NCI-H1436 (cell line): ENCODE measurements around the gene SWT1.
"Not testable (repeated sequence)": the region's sequence is repeated elsewhere in the genome, so short reads cannot be mapped to it uniquely, and the experiment has no call there.

Source experiments
- DNase-seq: peaks from one replicate; lab custom pipeline; 2025; lab: John Stamatoyannopoulos, UW

Gene SWT1

DNA sequence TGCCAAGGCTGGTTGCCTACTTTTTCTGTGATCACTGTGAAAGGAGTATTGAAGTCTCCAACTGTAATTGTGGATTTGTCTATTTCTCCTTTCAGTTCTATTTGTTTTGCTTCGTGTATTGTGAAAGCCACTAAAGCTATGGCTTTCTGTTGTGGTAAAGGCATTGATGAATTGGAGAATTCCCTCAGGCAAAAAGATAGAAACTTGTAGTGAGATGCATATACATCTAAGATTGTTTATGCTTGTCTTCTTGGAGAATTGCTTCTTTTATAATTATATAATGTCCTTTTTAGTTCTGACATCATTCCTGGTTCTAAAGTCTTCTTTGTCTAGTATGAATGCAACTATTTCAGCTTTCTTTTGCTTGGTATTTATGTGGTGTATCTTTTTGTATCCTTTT is 36.8 kb downstream of the SWT1 start:
- DNase-seq = no peak

DNA sequence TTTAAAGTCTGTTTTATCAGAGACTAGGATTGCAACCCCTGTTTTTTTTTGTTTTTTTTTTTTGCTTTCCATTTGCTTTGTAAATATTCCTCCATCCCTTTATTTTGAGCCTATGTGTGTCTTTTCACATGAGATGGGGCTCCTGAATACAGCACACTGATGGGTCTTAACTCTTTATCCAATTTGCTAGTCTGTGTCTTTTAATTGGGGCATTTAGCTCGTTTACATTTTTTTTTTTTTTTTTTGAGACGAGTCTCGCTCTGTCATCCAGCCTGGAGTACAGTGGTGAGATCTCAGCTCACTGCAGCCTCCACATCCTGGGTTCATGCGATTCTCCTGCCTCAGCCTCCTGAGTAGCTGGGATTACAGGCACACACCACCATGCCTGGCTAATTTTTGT is 41.7 kb downstream of the SWT1 start:
- not testable (repeated sequence) for DNase-seq

DNA sequence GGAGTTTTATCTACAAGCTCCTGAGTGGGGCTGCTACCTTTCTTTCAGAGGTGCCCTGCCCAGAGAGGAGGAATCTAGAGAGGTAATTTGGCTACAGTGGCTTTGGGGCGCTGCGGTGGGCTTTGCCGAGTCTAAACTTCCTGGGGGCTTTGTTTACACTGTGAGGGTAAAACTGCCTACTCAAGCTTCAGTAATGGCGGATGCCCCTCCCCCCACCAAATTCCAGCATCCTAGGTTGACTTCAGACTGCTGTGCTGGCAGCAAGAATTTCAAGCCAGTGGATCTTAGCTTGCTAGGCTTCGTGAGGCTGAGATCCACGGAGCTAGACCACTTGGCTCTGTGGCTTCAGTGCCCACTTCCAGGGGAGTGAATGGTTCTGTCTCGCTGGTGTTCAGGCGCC is 43.9 kb downstream of the SWT1 start:
- DNase-seq = no peak

DNA sequence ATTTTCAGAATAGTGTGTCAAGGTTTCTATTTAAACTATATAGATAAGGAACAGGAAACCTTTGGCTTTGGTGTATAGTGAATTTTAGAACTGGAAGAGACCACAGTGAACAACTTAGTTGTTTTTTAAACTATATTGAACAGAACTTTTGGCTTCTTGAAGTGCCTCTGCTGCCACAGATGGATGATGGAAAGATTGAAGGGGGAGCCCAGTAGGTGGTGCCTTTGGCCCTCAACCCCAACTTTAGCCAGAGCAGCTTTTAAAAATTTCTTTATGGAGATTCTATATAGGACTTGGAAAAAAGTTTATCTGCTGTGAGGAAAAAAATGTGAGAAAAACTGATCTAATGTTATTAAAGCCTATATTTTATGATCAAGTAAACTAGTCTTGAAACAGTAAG is 50.2 kb downstream of the SWT1 start:
- DNase-seq = no peak

DNA sequence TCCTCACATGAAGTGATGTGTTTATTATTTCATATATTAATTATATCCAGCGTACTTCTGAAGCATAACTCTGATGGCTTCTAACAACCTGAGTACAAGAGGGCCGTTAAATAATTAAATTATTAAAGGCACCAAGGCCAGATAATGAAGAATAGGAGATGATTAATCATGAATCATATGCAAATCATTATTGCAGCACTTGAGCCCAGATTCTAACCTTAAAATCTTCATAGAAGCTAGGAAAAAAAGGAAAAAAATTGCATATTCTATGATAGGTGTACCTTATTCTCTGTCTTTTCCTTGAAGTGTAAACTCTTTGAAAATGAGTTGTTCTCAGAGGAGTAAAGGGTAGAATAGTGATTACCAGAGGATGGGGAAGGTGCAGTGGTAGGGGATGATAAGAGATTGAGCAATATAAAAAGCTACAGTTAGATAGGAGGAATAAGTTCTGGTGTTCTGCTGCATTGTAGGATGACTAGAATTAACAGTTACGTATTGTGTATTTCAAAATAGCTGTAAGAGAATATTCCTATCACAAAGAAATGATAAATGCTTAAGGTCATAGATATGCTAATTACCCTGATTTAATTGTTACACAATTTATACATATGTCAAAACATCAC is 51.1 kb downstream of the SWT1 start:
- DNase-seq = no peak

DNA sequence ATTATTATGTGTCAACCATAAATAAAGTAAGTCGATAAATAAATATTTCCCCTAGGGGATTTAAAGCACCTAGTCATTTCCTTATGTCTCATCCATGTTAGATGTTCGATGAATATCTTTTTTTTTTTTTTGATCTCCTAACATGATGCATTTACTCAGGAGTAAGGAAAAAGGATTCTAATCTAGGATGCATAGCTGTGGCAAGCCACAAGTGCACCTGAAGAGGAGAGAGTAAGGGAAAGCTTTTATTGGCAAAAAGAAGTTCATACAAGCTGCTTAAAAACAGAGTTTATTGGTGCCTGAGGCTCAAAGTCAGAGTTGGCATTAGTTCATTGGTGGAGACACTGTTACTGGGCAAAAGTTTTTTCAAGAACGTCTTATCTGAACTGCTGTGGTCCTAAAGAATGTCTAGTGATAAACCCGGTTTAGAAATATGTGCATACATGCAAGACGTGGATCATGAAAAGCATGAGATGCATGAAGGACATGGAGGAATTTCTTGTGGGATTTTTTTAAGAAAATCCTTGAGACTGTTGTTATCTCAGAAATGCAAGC is 51.7 kb downstream of the SWT1 start:
- no peak for DNase-seq

DNA sequence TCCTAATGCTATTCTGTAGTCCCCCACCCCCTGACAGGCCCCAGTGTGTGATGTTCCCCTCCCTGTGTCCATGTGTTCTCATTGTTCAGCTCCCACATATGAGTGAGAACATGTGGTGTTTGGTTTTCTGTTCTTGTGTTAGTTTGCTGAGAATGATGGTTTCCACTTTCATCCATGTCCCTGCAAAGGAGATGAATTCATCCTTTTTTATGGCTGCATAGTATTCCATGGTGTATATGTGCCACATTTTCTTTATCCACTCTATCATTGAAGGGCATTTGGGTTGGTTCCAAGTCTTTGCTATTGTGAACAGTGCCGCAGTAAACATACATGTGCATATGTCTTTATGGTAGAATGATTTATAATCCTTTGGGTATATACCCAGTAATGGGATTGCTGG is 52.4 kb downstream of the SWT1 start:
- DNase-seq = not testable (repeated sequence)

DNA sequence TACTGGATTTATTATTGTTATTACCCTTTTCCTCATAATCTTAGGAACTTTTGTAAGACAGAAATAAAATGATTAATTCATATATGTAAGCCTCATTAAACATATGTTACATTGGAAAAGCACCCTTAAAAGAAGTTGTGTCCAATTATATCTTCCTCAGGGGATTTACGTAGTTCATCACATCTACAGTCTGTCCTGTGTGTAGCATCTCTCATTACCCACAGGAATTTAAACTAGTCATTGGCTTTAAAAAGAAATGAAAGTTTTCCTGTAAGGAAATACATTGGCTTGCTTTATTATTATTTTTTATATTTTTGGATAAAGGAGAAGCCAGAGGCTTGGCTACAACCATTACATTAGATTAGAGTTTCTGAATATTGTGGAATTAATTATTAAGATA is 56.1 kb downstream of the SWT1 start:
- no peak for DNase-seq

DNA sequence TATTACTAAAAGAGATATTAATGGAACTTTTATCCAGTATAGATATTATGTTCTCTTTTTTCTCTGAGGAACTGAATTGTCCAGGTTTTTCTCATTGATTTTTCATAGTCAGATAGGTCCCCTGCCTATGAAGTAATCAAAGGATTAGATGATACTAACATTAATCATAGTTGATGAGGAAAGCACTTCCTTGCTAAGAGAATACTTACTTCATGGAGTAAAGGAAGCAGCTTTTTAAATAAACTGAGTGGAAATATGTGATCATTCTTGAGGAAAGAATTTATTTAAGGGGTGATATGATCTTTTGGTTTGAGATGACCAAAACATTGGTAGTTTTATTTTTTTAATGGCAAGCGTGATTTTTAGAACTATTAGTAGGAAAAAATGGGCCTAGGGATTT is 58.9 kb downstream of the SWT1 start:
- DNase-seq = no peak

DNA sequence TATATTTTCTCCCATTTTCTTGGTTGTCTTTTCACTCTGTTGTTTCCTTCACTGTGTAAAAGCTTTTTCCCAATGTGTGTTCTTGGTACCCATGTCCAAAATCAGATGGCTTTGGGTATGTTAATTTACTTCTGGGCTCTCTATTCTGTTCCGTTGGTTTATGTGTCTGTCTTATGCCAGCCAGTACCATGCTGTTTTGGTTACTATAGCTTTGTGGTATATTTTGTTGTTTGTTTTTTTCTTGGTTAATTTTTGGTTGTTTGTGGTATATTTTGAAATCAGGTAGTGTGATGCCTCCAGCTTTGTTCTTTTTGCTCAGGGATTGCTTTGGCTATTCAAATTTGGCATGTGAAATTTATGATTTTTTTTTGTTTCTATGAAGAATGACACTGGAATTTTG is 67.2 kb downstream of the SWT1 start:
- no peak for DNase-seq

DNA sequence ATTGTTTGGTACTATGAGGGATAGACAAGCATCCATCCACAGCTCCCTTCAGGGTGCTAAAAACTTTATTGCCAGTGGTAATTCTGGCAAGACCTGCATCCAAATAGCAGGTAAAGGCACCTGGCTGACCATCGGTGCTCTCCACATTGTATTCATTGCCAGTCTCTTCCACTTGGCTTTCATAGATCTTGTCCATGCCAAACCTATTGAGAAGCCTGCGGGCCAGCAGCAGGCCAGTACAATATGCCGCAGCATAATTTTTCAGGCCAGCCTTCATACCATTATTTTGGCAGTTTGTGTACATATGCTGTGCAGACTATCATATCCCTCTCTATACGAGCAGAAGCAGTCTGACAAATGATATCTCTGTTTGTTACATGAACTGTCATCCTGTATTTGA is 70.2 kb downstream of the SWT1 start:
- no peak for DNase-seq

DNA sequence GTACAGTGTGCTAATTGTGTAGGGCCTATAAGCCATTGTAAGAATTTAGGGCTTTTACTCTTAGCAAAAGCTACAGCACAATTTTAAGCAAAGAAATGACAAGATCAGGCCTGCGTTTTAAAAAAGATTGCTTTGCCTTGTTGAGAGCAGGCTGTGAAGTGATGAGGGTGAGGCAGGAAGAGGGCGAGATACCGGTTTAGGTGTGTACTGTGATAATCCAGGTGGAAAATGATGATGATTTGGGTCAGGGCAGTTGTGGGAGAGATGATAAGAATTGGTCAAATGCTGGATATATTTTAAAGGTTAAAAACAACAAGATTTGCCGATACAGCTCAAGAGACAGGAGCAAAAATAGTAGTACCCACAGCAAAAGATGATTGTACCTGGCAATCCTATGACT is 72.0 kb downstream of the SWT1 start:
- no peak for DNase-seq

DNA sequence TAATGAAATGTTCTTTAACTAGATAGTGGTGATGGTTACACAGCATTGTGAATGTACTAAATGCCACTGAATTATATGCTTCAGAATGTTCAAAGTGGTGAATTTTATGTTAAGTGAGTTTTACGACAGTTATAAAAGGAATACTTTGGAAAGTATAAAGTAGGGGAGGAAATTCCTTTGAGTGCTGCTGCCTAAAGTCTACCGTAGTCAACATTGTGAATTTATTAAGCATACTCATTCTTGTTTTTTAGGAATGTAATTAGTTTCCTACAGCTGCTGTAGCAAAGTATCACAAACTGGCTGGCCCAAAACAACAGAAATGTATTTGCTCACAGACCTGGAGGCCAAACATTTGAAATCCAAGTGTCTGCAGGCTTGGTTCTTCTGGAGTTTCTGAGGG is 73.0 kb downstream of the SWT1 start:
- DNase-seq = no peak

DNA sequence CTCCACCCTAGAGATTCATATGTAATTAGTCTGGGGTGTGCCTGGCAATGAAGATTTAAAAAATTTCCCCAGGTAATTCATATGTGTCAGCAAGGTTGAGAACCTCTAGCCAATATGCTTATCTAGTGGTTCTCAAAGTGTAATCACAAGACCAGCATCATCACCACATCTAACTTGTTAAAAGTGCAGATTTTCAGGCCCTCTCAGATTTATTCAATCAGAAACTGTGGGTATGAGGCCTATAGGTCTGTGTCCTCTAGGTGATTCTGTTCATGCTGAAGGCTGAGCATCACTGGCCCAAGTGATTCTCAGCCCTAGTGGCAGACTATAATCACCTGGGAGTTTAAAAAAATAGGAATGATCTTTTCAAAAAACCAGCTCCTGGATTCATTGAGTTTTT is 75.9 kb downstream of the SWT1 start:
- no peak for DNase-seq

DNA sequence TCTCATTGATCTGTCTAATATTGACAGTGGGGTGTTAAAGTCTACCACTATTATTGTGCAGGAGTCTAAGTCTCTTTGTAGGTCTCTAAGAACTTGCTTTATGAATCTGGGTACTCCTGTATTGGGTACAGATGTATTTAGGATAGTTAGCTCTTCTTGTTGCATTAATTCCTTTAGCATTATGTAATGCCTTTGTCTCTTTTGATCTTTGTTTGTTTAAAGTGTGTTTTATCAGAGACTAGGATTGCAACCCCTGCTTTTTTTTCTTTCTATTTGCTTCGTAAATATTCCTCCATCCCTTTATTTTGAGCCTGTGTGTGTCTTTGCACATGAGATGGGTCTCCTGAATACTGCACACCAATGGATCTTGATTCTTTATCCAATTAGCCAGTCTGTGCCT is 77.2 kb downstream of the SWT1 start:
- DNase-seq = not testable (repeated sequence)

DNA sequence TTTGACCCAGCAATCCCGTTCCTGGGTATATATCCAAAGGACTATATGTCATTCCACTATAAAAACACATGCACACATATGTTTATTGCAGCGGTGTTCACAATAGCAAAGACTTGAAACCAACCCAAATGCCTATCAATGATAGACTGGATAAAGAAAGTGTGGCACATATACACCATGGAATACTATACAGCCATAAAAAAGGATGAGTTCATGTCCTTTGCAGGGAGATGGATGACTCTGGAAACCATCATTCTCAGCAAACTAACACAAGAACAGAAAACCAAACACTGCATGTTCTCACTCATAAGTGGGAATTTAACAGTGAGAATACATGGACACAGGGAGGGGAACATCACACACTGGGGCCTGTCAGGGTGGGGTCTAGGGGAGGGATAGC is 80.2 kb downstream of the SWT1 start:
- DNase-seq = not testable (repeated sequence)

DNA sequence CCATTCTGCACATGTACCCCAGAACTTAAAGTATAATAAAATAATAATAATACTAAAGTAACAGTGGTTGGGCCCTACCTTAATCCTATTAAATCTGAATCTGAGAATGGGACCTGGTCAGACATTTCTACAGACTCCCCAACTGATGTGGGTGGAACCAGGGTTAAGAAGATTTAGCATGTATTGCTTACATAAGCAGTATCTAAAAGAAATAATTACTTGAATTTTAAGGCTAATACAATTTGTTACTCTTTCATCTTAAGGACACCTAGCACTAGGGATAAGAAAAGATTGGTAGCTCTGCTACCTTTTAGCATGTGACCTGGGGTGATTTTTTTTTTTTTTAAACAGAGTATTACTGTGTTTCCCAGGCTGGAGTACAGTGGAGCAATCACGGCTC is 80.7 kb downstream of the SWT1 start:
- DNase-seq = no peak

DNA sequence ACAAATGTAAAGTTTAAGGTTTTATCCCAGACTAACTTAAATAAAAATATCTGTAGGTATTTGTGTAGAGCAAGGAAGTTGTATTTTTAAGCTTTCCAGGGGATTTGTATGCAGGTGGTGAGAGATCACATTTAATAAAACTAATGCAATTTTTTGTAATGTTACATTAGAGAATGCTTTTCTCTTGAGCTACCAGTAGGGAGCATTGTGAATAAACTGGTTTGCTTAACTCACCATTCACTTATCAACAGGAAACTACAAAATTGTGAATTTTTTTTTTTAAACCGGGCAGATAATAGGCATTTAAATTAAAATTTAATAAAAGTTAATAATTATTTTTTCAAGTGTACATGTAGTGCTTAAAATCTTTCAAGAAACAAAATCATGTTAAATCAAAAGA is 81.5 kb downstream of the SWT1 start:
- DNase-seq = no peak

DNA sequence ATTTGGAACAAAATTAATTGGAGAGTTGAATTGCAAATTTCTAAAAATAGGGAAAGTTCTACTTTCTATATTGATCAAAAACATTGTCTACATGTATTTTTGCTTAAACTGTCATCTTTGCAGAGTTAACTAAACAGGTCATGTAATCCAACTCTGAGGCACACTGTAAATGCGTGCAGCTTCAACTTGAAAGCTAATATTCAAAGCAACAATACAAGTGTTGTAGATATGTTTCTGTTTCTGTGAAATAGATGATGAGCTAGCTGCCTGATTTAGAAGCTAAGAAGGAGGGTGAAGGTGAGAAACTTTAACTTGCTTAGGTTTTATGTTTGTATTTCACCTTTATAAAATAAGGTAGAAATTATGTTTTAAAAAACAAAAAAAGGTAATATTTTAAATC is 82.9 kb downstream of the SWT1 start:
- no peak for DNase-seq

DNA sequence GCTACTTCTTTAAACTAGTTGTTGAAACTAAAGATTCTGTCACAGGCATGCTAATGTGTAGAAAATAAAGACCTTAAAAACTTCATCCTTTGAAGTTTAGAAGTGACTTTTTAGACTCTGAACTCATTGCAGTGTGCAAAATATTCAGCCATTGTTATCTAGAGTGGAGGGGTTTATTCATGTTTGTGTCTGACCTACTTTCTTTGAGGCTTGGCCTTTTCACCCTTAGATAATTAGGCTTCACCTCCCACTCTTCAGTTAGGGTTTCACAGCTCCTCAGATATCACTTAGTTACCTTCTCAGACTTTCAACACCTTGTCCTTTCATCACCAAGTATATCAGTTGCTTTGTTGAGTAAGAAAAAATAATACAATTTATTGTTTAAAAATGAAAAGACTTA is 84.2 kb downstream of the SWT1 start:
- no peak for DNase-seq

DNA sequence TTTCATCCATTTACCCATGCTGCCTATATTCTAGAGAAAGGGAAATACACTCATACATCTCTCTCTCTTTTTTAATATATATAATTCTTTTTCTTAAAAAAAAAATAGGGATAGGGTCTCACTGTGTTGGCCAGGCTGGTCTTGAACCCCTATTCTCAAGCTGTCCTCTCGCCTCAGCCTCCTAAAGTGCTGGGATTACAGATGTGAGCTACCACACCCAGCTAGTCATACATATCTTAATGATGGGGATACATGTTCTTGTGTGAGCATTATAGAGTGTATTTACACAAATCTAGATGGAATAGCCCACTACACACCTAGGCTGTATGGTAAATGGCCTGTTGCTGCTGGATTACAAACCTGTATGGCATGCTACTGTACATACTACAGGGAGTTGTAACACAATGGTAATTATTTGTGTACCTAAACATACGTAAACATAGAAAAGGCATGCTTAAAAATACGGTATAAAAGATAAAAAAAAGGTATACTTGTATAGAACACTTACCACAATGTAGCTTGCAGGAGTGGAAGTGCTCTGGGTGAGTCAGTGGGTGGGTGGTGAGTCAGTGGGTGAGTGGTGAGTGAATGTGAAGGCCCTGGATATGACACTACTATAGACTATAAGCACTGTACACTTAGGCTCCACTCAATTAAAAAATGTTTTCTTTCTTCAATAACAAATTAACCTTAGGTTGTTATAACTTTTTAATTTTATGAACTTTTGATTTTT is 87.2 kb downstream of the SWT1 start:
- no peak for DNase-seq

DNA sequence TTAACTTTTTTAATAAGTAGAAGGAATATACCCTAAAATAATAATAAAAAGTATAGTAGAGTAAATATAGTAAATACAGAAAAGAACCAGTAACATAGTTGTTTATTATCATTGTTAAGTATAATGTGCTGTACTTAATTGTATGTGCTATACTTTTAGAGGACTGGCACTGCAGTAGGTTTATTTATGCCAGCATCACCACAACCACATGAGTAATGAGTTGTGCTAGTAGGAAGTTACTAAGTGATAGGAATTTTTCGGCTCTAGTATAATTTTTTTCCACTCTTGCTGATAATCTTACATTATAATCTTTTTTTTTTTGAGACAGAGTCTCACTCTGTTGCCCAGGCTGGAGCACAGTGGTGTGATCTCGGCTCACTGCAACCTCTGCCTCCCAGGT is 88.5 kb downstream of the SWT1 start:
- DNase-seq = no peak

DNA sequence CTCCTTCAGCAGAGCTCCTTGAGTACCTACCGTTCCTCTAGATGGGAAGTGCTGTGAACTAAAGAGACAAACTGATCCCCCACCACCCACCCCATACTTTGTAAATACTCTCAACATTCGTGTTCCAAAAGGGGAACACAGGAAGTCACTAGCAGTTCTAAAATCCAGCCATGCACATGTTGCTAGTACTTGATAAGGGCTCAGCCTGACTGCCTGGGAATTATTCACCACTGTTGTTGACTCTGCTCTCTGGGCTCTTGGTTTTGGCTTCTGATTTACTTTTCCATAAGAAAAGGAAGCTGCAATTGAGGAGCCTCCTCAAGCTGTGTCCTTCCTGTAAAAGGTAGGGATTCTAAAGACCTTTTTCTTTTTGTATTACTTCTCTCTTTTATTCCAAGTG is 92.6 kb downstream of the SWT1 start:
- DNase-seq = no peak

DNA sequence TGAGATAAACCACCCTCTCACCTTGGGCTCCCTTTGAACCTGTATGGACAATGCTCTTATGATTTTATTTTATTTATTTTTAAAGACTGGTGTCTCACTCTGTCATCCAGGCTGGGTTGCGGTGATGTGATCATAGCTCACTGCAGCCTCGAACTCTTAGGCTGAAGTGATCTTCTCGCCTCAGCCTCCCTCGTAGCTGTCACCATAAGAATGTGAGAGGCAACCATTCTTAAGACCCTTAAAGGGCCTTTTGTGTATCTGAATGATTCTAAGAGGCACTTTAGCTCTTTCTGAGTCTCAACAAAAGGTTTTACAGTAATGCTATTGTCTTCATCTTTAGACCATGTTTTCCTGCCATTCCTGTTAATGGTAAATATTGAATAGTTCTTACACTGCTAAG is 93.1 kb downstream of the SWT1 start:
- DNase-seq = no peak
